ENCODE data around the gene KCNH6.

The KCNH6 gene

GRCh38 chr17:63523253-63523855 is at the start of gene KCNH6:
Gene KCNH6 (plus strand): TSS chr17:63523358. CDS start chr17:63523414, 56 bp downstream.
- peak; percentile 52; the same call in 2 of the 3 replicates for ATAC-seq (ENCODE audit: low read depth)
- Histone ChIP-seq H3K27me3 (ENCODE audit: insufficient read depth, poor library complexity, severe bottlenecking) (peaks cover 3% of the 10 kb centered on the region), H3K36me3 (ENCODE audit: low read depth) (no peaks in the 10 kb centered on the region), H3K4me1 (ENCODE audit: insufficient read depth, poor library complexity, severe bottlenecking) (no peaks in the 10 kb centered on the region), H3K4me3 (ENCODE audit: severe bottlenecking) (no peak within 1 kb of the TSS), H3K27ac (ENCODE audit: poor library complexity, severe bottlenecking) (no peak within 1 kb of the TSS), H3K9me3 (ENCODE audit: severe bottlenecking) (no peaks in the 10 kb centered on the region)
- DNase-seq (ENCODE audit: low spot score), result no peak
- TF ChIP-seq, protein P1, sequence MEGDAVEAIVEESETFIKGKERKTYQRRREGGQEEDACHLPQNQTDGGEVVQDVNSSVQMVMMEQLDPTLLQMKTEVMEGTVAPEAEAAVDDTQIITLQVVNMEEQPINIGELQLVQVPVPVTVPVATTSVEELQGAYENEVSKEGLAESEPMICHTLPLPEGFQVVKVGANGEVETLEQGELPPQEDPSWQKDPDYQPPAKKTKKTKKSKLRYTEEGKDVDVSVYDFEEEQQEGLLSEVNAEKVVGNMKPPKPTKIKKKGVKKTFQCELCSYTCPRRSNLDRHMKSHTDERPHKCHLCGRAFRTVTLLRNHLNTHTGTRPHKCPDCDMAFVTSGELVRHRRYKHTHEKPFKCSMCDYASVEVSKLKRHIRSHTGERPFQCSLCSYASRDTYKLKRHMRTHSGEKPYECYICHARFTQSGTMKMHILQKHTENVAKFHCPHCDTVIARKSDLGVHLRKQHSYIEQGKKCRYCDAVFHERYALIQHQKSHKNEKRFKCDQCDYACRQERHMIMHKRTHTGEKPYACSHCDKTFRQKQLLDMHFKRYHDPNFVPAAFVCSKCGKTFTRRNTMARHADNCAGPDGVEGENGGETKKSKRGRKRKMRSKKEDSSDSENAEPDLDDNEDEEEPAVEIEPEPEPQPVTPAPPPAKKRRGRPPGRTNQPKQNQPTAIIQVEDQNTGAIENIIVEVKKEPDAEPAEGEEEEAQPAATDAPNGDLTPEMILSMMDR (IDR thresholded peaks at IDR 0.05; ENCODE audit: poor library complexity, severe bottlenecking), result no peak

DNA sequence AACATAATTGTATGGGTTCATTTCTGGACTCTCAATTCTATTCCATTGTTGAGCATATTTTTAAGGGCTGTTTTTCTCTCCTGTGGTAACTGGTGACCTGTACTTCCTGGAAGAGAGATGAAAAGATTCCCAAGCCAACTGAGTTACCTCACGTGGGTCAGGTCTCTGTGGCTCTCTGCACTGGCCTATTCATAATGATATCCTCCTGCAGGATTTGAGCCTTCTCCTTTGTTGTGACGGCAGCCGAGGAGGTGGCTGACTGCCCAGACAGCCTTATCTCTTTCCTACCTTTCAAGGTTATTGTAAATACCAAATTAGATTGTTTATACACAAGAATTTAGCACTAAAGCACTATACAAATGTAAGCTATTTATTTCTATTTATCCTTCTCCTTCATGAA is 49.0 kb upstream of the KCNH6 start:
- TF ChIP-seq, protein P1 (IDR thresholded peaks at IDR 0.05; ENCODE audit: poor library complexity, severe bottlenecking), result no peak
- Histone ChIP-seq H3K4me3 (ENCODE audit: severe bottlenecking) (no peak overlapping the region), H3K9me3 (ENCODE audit: severe bottlenecking) (no peaks in the 10 kb centered on the region), H3K36me3 (ENCODE audit: low read depth) (no peaks in the 10 kb centered on the region), H3K4me1 (ENCODE audit: insufficient read depth, poor library complexity, severe bottlenecking) (no peaks in the 10 kb centered on the region), H3K27ac (ENCODE audit: poor library complexity, severe bottlenecking) (no peak overlapping the region), H3K27me3 (ENCODE audit: insufficient read depth, poor library complexity, severe bottlenecking) (peaks cover 10% of the 10 kb centered on the region)
- DNase-seq (ENCODE audit: low spot score) (no peak), ATAC-seq (ENCODE audit: low read depth) (no peak)

DNA sequence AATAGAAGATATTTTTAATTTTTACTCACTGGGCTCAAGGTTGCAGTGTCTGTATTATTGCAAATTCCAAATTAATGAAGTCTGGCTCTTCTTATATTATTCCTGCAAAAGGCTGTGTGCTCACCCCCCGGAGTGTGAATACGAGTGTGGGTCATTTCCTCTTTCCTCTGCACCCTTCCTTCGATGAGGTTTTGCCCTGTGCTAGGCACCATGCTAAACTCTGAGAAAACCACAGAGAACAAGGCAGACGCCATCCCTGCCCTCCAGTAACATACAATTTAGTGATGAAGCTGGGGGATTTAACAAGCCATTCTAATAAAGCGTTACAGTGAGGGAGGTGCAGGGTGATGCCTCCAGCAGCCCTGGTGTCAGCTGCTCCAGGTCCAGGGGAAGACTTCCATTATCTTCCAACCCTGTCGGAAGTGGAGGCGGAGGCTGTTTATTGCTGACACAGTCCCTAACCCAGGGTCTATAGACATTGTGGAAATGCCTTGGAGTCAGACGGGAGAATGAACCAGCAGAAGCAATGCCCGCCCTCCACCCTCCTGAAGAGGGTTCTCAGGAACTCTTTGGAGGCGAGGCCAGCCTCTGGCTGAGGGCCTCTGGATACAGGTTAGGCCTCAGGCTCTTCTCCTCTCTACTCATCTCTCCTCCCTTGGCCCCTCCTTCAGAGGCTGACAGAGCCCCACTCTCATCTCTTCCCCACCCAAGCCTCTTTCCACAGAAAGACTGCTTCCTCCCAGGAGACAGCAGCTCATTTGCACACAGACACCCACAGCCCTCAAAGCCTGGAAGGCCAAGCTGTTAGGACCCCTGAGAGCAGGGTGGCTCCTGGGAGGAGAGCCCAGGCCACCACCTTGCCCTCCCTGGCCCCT is 48.3 kb upstream of the KCNH6 start:
- DNase-seq (ENCODE audit: low spot score) (no peak), ATAC-seq (ENCODE audit: low read depth) (no peak)
- H3K9me3 ChIP-seq (ENCODE audit: severe bottlenecking), result no peaks in the 10 kb centered on the region
- no peak overlapping the region for H3K4me3 ChIP-seq (ENCODE audit: severe bottlenecking)
- H3K27ac ChIP-seq (ENCODE audit: poor library complexity, severe bottlenecking), result no peak overlapping the region
- no peaks in the 10 kb centered on the region for H3K36me3 ChIP-seq (ENCODE audit: low read depth)
- TF ChIP-seq, protein P1 (IDR thresholded peaks at IDR 0.05; ENCODE audit: poor library complexity, severe bottlenecking), result no peak
- H3K4me1 ChIP-seq (ENCODE audit: insufficient read depth, poor library complexity, severe bottlenecking), result no peaks in the 10 kb centered on the region
- H3K27me3 ChIP-seq (ENCODE audit: insufficient read depth, poor library complexity, severe bottlenecking), result peaks cover 10% of the 10 kb centered on the region

DNA sequence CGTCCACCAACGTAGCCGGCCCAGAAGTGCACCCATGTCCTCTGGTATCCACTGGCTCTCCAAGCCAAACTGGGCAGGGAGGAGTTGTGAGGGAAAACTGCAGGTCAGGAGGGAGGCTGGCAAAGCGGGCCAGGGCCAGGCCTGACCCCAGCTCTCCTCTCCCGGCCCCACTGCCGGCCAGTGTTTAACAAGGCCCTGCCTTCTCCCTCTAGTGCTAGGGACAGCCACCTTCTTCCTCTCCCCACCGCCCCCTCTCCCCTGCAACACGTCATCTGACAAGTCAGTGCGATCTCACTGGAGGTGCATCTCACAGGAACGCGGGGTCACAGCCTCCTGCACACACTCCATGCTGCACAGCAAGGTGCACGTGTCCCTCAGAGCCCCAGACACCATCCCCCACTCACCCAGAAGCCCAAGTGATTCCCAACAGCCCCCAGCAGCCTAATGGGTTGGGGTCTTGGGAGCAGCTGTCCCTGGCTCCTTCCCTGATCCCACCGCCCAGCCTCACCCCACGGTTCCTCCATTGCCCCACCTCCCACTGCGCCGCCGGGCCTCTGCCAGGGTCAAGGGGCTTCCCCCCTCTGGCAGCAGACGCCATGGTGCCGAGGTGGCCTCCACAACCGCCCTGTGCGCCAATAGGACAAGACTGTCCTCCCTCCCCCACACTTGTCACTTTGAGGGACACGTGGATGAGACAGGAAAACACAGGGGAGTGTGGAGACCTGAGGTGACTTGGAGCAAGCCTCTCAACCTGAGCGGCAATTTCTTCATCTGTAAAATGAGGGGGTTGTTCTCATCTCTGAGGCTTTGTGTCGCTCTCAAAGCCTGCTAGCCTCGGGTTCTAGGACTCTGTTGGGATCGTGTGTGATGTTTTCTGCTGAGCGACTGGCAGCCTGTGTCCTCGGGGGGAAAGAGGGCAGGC is 47.4 kb upstream of the KCNH6 start:
- Histone ChIP-seq H3K9me3 (ENCODE audit: severe bottlenecking) (no peaks in the 10 kb centered on the region), H3K36me3 (ENCODE audit: low read depth) (no peaks in the 10 kb centered on the region), H3K27ac (ENCODE audit: poor library complexity, severe bottlenecking) (no peak overlapping the region), H3K4me1 (ENCODE audit: insufficient read depth, poor library complexity, severe bottlenecking) (no peaks in the 10 kb centered on the region), H3K4me3 (ENCODE audit: severe bottlenecking) (no peak overlapping the region), H3K27me3 (ENCODE audit: insufficient read depth, poor library complexity, severe bottlenecking) (peaks cover 10% of the 10 kb centered on the region)
- TF ChIP-seq, protein P1 (IDR thresholded peaks at IDR 0.05; ENCODE audit: poor library complexity, severe bottlenecking), result no peak
- ATAC-seq (ENCODE audit: low read depth), result no peak
- DNase-seq (ENCODE audit: low spot score), result no peak
